ENCODE results near the gene DPM3.

Gene DPM3

GRCh38 chr1:155134880-155135414, 5.4 kb downstream of the DPM3 start:
- TF ChIP-seq SIN3A (IDR thresholded peaks at IDR 0.05; ENCODE audit: borderline replicate concordance, insufficient read depth, low read length) (peak; percentile 99), REST (IDR thresholded peaks at IDR 0.05; ENCODE audit: insufficient read depth in 1 of 2, low read depth in 2 of 2, low read length in 2 of 2) (no peak), FOXP2 (optimal IDR thresholded peaks at IDR 0.05; ENCODE audit: borderline replicate concordance, extremely low read depth, extremely low read length, insufficient read depth) (no peak)

DNA sequence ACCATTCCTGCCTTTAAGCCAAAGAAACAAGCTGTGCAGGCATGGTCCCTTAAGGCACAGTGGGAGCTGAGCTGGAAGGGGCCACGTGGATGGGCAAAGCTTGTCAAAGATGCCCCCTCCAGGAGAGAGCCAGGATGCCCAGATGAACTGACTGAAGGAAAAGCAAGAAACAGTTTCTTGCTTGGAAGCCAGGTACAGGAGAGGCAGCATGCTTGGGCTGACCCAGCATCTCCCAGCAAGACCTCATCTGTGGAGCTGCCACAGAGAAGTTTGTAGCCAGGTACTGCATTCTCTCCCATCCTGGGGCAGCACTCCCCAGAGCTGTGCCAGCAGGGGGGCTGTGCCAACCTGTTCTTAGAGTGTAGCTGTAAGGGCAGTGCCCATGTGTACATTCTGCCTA, 6.0 kb downstream of the DPM3 start:
- TF ChIP-seq REST (IDR thresholded peaks at IDR 0.05; ENCODE audit: insufficient read depth in 1 of 2, low read depth in 2 of 2, low read length in 2 of 2) (no peak), SIN3A (IDR thresholded peaks at IDR 0.05; ENCODE audit: borderline replicate concordance, insufficient read depth, low read length) (no peak), POLR2AphosphoS5 (IDR thresholded peaks at IDR 0.05; ENCODE audit: low read depth, low read length) (no peak), TAF1 (IDR thresholded peaks at IDR 0.05; ENCODE audit: borderline replicate concordance, insufficient read depth, low read length) (no peak), FOXP2 (optimal IDR thresholded peaks at IDR 0.05; ENCODE audit: borderline replicate concordance, extremely low read depth, extremely low read length, insufficient read depth) (no peak)

DNA sequence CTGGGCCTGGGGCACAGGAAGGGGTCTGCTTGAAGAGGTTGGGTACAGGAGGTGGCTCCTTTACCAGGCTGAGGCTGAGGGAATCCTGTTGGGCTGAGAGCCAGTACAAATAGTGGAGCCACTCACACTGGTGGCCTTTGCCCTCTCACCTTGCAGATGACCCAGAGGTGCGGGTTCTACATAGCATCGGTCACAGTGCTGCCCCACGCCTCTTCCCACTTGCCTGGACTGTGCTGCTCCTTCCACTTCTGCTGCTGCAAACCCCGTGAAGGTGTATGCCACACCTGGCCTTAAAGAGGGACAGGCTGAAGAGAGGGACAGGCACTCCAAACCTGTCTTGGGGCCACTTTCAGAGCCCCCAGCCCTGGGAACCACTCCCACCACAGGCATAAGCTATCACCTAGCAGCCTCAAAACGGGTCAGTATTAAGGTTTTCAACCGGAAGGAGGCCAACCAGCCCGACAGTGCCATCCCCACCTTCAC, 6.5 kb downstream of the DPM3 start:
- TF ChIP-seq SIN3A (IDR thresholded peaks at IDR 0.05; ENCODE audit: borderline replicate concordance, insufficient read depth, low read length) (no peak), TAF1 (IDR thresholded peaks at IDR 0.05; ENCODE audit: borderline replicate concordance, insufficient read depth, low read length) (no peak), FOXP2 (optimal IDR thresholded peaks at IDR 0.05; ENCODE audit: borderline replicate concordance, extremely low read depth, extremely low read length, insufficient read depth) (no peak), REST (IDR thresholded peaks at IDR 0.05; ENCODE audit: insufficient read depth in 1 of 2, low read depth in 2 of 2, low read length in 2 of 2) (no peak), POLR2AphosphoS5 (IDR thresholded peaks at IDR 0.05; ENCODE audit: low read depth, low read length) (no peak)

DNA sequence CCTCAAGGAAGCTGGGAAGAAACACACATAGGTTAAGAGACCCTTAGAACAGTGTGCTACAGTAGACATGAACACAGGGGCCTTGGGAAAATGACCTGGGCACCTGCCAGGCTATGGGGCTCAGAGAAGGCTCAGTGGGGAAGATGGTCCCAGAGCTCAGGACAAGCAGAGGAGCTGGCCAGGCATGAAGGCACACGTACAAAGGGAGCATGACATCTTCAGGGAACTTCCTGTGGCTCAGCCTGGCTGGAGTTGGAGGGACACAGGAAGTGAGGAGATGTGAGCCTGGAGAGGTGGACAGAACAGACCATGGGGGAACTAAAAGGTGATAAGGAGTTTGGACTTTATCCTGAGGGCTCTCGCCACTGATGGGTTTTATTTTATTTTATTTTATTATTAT, 8.5 kb downstream of the DPM3 start:
- TF ChIP-seq SIN3A (IDR thresholded peaks at IDR 0.05; ENCODE audit: borderline replicate concordance, insufficient read depth, low read length) (no peak), TAF1 (IDR thresholded peaks at IDR 0.05; ENCODE audit: borderline replicate concordance, insufficient read depth, low read length) (no peak), REST (IDR thresholded peaks at IDR 0.05; ENCODE audit: insufficient read depth in 1 of 2, low read depth in 2 of 2, low read length in 2 of 2) (no peak)

- TF ChIP-seq FOXP2 (optimal IDR thresholded peaks at IDR 0.05; ENCODE audit: borderline replicate concordance, extremely low read depth, extremely low read length, insufficient read depth) (no peak), TAF1 (IDR thresholded peaks at IDR 0.05; ENCODE audit: borderline replicate concordance, insufficient read depth, low read length) (no peak), POLR2AphosphoS5 (IDR thresholded peaks at IDR 0.05; ENCODE audit: low read depth, low read length) (no peak), SIN3A (IDR thresholded peaks at IDR 0.05; ENCODE audit: borderline replicate concordance, insufficient read depth, low read length) (no peak), REST (IDR thresholded peaks at IDR 0.05; ENCODE audit: insufficient read depth in 1 of 2, low read depth in 2 of 2, low read length in 2 of 2) (no peak)
These were observed 9.0 kb downstream of the DPM3 start for GRCh38 chr1:155131285-155131684.

Measured in PFSK-1 (cell line).